HUDEP-2 (cell line): Measurements from ENCODE around the gene COL8A1.
A peak's percentile ranks its signal among the peaks of the same experiment; 100 is the strongest.
"Not testable (repeated sequence)": the region's sequence is repeated elsewhere in the genome, so short reads cannot be mapped to it uniquely, and the experiment has no call there.

Experiments
- DNase-seq, 76 experiments: peaks; one replicate each; lab custom pipeline; 2025; ENCODE audit not compliant: unreplicated experiment in 76 of 76; lab: John Stamatoyannopoulos, UW

Gene COL8A1

DNA sequence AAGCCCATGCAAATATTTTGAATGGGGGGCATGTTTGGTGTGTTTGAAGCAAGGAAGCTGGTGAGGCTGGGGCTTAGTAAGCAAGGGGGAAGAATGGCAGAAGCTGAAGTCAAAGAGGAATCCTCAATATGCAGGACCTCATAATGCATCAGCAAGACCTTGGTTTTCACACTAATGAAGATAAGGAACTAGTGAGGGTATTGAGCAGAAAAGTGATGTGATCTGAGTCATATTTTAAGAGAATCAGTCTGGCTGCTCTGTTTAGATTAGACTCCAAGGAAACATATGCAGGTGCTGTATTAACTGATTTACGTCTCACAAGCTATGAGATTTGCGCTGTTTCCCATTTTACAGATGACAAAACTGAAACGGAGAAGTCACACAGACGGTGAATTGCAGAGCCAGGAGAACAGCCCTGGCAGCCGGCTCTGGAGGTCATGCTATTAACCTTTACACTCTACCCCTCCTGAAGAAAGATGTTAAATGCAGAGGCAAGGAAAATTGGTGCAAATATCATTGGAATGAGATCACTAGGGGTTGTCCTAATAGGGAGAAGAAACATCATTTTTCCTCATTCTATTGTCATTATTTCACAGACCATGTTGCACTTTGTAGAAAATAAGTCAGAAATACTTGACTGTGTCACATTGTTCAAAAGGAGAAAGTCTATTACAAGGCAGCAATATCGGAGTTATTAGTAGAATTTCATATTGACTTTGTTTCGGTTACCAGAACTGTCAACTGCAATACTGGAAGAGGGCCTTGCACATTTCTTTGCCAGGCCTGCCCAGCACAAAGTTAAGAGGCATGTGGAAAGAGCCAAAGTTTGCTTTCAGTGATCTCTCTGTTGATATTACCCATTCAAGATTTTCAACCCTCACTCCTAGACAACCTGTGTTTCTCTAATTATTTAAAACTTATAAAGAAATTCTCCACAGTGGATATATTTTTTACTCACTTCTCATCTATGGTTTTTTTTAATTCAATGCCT, 64.9 kb downstream of the COL8A1 start:
- DNase-seq: no peak

- DNase-seq: no peak
Observed at GRCh38 chr3:99704417-99704816, 66.0 kb downstream of the COL8A1 start.

DNA sequence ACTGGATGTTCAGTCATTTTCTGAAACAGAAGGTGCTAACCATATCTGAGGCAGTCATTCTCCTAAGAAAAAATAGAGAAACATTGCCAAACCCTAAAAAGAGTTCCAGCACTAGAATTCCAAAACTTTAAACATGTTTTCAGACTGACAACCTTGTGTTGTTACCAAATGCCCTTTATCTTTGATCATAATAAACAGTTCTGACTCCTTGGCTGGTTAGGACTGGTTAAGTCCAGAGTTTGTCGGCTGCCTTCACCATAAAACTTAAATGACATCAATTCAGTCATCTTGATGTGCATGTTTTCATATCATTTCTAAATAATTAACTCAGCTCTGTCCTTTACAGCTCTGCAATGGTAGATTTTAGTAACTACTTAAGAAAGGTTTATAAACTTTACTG, 68.0 kb downstream of the COL8A1 start:
- no peak for DNase-seq

- DNase-seq: no peak
Observed at GRCh38 chr3:99708207-99708745, 69.9 kb downstream of the COL8A1 start.

GRCh38 chr3:99709686-99710085, 71.3 kb downstream of the COL8A1 start:
- DNase-seq: no peak

GRCh38 chr3:99710094-99710493, 71.7 kb downstream of the COL8A1 start:
- no peak for DNase-seq

- DNase-seq: no peak
Observed at GRCh38 chr3:99711351-99711750, 73.0 kb downstream of the COL8A1 start.

DNA sequence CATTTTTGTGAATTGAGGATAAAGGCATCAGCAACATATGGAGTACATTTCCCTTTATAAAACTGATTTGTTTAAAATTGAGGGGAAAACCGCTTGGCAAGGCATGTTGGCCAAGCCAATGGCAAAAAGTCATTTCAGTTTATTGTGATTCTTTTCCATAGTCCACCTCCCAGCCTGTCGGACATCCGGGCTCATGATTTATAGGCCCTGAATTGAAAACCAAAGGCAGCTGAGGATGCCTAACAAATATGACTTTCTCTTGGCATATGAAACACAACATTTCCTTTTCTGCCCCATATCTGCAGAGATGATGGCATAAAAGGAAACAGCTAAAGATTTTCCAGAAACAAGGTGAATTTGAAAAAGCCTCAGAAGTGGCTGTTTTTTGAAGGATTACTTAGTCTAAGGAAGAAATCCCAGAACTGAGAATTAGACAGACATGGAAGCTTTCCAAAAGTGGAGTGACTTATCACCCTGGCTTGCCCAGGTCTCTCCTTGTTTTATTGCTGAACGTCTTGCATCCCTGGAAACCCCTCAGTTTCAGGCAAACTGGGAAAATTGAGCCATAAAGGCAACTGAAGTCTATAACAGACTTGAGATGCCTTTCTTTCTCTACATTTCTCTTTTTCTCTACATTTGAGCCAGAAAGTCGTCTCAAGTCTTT, 74.0 kb downstream of the COL8A1 start:
- no peak for DNase-seq

- DNase-seq: no peak
Observed at GRCh38 chr3:99713440-99713839, 75.0 kb downstream of the COL8A1 start.

DNA sequence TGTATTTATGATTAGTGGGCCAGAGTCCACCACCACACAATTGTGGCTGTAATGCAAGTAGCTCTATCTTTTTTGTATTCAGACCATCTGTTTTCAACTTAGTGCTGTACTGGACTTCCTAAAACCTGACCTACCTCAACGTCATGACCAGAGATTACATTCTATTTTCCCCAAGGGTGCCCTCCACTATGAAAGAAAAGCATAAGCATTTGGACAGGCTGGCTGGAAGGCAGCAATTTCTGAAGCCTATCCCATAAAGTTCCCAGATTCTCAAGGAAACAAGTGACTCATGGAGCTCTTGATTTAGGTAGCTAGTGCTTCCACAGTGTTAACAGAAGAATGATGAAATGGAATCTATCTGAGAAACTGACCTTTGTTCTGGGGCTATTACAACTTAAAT, 75.8 kb downstream of the COL8A1 start:
- no peak for DNase-seq

GRCh38 chr3:99714575-99714974, 76.2 kb downstream of the COL8A1 start:
- DNase-seq: no peak

DNA sequence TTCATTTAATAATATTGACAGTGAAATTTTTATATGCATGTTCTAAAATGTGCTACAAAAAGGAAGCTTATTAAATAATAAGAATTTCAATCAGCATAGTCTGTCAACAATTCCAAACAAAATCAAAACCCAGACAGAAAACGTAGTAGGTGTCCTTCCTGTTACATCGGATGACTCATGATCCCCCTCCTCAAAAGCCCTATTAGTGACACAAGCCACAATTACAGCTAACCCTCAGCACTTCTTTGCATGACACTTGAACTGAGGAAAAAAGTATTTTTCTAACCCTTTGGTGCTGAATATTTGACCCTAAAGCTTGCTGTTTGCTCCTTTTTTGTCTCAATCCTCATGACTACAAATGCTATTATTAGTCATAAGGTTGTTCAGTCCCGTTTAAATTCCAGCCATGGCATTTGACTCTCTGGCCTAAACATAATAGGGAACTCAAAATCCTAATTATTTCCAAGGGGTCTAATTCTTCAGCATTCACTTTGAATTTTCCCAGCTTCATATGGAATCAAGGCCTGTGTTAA, 78.1 kb downstream of the COL8A1 start:
- no peak for DNase-seq

DNA sequence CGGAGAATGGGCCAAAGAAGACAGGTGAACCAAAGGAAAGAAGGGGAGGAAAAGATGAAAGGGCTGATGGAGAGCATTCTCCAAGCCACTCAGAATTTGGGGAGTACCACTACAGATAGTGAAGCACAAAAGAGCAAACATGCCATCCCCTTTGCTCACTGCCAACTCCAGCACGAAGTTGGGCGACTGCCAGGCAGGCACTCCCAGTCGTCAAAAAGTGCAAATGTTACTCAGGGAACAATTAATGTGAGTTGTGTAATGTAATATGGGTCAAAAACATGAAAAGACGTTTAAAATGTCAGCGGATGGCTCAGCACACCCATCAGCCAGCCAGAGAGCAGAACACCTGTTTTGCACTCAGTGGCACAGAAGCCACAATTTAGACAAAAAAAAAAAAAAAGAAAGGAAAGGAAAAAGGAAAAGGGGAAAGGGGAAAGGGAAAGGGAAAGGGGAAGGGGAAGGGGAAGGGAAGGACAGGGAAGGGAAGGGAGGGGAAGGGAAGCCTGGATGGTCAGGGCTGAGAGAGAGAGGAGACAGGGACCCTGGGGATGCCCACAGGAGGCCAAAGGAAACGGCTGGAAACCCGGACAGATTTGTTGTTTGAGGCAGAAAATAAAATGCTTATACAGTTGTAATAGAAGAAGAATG, 82.7 kb downstream of the COL8A1 start:
- DNase-seq: peak in 1 of 76 experiments; percentile 1

DNA sequence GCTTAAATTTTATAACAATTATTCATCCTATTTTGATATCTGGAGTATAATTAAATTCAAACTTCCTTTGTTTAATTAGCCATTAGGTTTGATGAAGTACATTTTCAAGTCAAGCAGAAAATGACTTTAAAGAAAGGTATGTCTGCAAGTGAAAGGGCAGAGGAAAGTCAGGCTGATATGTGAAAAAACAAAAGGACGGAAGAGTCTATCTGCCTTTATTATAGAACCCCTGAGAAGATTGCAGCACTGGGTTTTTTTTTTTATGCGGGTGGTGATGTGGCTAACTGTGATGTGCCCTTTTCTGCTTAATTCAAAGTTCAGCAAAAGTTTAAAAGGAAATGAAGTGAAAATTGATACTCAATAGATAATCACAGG, 83.2 kb downstream of the COL8A1 start:
- DNase-seq: no peak

- no peak for DNase-seq
Observed at GRCh38 chr3:99724276-99724675, 85.9 kb downstream of the COL8A1 start.

- DNase-seq: no peak
Observed at GRCh38 chr3:99730870-99731269, 92.5 kb downstream of the COL8A1 start.

DNA sequence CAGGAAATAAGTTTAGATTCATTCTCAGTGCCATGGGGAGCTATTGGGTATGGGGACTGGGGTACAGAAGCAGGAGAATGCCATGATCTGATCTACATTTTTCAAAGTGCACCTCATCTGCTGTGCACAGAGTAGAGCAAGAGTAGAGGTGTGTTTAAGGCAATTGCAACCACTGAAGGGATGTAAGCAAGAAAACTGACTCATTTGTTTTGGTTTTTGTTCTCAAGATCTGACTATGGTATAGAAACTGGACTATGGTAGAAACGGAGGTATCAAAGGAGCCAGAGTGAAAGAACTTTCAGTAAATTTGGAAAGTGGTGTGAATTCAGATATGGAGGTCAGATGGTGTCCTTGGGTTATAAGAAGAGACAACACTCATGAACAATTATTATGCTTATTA, 93.1 kb downstream of the COL8A1 start:
- no peak for DNase-seq

DNA sequence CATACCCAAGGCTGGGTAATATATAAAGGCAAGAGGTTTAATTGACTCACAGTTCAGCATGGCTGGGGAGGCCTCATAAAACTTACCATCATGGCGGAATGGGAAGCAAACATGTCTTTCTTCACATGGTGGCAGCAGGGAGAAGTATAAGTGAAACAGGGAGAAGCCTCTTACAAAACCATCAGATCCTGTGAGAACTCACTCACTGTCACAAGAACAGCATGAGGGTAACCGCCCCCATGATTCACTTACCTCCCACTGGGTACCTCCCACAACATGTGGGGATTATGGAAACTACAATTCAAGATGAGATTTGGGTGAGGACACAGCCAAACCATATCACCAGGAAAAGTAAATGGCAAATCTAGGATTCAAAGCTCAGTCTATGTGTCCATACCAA, 102.0 kb downstream of the COL8A1 start:
- DNase-seq: not testable (repeated sequence)

GRCh38 chr3:99741588-99741987, 103.2 kb downstream of the COL8A1 start:
- DNase-seq: no peak

GRCh38 chr3:99747915-99748314, 109.5 kb downstream of the COL8A1 start:
- no peak for DNase-seq

DNA sequence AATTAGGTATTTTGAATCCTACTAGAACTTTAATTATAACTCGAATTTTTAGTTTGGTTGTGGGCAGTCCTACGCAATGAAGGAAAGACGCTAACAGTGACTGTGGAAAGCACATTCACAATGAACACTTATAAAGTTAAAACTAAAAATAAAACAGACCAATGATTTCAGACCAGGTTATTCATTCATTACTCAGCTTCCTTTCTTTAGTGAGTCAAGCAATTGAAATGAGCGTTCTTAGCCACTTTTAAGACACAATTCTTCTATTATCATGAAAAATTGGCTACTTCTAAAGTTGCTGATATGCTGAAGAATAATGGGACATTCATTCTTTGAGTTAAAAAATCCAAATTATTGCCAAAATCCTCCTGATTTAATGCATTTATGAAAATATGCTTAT, 113.3 kb downstream of the COL8A1 start:
- no peak for DNase-seq
